OCI-LY7 (cell line): Measurements from ENCODE around the gene GRK4.

Experiments
- CTCF ChIP-seq: fragments of 200-600 bp; sonication (generic); conservative IDR thresholded peaks from 2 replicates; pipeline ENCODE4 v1.5.1; 2014; ENCODE audit warnings: mild to moderate bottlenecking, antibody characterized with exemption, low read length, moderate library complexity, mixed read lengths
- EZH2phosphoT487 ChIP-seq: fragments of 200-600 bp; sonication (generic); IDR thresholded peaks from 2 replicates; pipeline ENCODE4 v1.6.1; 2018; ENCODE audit warnings: low read depth, borderline replicate concordance, mild to moderate bottlenecking, mixed run types, antibody characterized with exemption, low read length, moderate library complexity, mixed read lengths

GRCh38 chr4:2996415-2996814, 33.0 kb downstream of the GRK4 start:
- TF ChIP-seq CTCF (no peak), EZH2phosphoT487 (no peak)
